HG03378 (cell line): ENCODE results near the gene TRIM27.
"Not testable (repeated sequence)": the region's sequence is repeated elsewhere in the genome, so short reads cannot be mapped to it uniquely, and the experiment has no call there.

Experiments
- ATAC-seq: cut with Tn5 transposase; IDR thresholded peaks from one replicate; pipeline ENCODE4 v1.9.1; 2021; ENCODE audit warnings: mild to moderate bottlenecking, moderate library complexity; ENCODE audit not compliant: unreplicated experiment

TRIM27 gene

DNA sequence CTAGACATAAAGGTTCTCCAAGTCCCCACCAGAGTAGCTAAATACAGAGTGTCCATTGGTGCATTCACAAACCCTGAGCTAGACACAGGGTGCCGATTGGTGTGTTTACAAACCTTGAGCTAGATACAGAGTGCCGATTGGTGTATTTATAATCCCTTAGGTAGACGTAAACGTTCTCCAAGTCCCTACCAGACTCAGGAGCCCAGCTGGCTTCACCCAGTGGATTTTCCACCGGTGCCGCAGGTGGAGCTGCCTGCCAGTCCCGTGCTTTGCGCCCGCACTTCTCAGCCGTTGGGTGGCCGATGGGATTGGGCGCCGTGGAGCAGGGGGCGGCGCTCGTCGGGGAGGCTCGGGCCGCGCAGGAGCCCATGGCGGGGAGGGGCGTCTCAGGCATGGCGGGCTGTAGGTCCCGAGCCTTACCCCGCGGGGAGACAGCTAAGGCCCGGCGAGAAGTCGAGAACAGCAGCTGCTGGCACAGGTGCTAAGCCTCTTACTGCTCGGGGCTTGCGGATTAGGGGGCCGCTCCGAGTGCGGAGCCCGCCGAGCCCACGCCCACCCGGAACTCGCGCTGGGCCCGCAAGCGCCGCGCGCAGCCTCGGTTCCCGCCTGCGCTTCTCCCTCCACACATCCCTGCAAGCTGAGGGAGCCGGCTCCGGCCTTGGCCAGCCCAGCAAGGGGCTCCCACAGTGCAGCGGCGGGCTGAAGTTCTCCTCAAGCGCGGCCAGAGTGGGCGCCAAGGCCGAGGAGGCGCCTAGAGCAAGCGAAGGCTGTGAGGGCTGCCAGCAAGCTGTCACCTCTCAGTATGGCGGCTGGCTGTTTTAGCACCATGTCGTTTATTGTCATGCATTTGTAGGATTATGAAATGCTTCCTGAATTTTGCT lies 57.3 kb downstream of the TRIM27 start:
- ATAC-seq: not testable (repeated sequence)

DNA sequence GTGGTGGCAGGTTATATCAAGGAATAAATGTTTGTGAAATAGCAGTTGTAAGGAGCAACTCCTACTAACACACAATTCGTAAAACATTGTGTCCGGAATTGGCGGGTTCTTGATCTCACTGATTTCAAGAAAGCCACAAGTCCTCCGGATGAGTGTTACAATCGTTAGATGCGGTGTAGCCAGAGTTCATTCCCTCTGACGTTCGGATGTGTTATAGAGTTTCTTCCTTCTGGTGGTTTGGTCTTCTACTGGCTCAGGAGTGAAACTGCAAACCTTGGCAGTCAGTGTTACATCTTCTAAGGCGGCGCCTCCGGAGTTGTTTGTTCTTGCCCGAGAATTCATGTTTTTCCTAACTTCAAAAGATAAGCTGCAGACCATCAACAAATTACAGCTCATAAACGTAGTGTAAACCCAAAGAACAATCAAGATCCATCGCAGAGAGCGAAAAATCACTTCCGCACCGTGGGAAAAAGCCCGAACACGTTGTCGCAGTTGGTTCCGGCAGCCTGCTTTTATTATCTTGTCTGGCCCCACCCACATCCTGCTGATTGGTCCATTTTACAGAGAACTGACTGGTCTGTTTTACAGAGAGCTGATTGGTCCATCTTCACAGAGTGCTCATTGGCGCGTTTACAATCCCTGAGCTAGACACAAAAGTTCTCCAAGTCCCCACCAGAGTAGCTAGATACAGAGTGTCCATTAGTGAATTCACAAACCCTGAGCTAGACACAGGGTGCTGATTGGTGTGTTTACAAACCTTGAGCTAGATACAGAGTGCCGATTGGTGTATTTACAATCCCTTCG lies 58.2 kb downstream of the TRIM27 start:
- ATAC-seq: no peak

DNA sequence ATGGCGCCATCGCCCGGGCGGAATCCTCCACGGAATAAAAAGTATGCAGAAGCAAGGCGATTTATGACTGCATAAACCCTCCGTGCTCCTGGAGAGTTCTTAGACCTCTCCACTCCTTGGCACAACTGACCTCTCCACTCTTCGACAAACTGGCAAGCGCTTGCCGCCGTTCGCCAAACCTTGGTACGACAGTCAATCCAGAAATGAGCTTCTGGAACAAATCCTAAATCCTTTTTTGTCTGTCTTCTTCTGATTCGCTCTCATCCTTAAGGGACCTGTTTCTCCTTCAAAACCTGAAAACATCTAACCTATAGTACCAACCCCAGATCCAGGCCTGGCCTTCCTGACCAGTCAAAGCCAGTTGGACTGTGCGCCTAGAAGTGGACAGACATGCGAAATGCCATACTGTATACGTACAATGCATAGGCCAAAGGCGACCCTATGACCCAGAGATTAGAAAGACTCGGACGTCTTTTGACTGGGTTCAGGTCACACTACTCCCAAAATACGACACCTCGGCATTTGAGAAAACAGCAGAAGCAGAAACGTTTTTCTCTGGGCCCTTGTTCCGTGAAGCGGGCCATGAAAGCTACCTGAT lies 59.4 kb downstream of the TRIM27 start:
- ATAC-seq: no peak

DNA sequence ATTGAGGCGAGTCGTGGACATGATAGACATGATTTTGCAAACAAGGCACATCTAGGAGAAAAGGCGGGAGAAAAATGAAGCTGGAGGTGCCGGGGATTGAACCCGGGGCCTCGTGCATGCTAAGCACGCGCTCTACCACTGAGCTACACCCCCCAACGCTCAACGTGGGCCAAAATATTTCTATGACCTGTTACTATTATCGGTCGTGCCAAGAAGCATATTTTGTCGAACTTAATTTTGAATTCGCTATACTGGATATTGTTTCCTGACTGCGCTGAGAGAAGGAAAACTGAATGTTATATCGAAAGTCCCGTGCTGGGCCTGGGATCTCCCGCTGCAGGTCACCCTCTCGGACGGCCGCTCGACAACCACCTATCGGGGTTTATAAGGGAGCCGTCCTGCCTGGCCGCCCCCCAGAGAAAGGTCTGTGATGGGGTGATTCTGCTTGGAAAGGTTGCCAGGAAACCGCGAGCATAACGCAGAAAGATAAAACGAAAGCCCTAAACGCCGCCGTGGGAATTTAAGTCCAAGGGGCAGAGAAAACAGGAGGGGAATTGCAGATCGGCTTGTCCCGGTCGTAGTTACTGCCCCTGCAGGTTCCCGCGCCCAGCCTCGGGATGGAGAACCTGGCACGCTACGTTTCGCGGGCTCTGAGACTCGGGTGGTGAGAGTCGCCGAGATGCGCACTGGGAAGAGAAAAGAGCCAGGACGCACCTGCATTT lies 60.0 kb downstream of the TRIM27 start:
- no peak for ATAC-seq

DNA sequence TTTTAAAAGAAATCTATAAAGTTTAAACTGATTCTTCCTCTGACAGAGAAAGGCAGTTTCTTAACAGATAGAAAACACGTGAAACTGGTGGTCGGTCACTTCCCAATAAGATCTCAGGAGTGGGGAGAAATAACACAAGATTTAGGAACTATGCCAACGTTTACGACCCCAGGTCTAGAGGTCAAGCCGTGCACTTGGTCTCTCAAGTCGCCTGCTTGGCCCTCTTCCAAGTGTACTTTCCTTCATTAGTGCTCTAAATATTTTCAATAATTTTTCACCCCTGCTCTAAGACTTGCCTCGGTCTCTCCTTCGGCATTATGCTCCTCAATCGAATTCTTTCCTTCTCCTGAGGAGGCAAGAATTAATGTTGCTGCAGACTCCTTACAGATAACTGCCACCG lies 61.7 kb downstream of the TRIM27 start:
- no peak for ATAC-seq

DNA sequence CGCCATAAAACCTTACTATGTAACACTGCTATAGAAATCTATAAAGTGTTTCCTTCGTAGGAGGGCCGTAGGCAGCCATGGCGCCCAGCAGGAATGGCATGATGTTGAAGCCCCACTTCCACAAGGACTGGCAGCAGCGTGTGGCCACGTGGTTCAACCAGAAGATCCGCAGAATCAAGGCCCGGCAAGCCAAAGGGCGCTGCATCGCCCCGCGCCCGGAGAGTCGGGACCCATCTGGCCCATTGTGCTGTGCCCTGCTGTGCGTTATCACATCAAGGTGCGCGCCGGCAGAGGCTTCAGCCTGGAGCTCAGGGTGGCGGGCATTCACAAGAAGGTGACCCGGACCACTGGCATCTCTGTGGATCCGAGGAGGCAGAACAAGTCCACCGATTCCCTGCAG lies 62.4 kb downstream of the TRIM27 start:
- ATAC-seq: no peak

DNA sequence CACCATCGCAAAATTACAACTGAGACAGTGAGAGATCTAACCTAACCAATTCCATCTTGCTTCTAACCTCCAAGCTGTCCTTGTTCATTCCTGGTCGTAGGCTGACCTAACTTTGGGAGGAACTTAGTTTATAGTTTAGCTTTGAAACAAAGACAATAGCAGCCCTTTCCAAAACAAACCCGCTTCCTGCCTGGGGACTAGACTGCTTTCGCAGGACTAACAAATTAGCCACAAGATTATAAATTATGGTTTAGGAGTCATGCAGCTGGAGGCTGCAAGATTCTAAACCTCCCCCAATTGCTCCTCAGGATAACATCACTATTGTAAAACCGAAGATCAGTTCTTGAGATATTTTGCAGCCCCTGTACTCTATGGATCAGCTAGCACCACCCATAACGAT lies 63.2 kb downstream of the TRIM27 start:
- ATAC-seq: no peak

DNA sequence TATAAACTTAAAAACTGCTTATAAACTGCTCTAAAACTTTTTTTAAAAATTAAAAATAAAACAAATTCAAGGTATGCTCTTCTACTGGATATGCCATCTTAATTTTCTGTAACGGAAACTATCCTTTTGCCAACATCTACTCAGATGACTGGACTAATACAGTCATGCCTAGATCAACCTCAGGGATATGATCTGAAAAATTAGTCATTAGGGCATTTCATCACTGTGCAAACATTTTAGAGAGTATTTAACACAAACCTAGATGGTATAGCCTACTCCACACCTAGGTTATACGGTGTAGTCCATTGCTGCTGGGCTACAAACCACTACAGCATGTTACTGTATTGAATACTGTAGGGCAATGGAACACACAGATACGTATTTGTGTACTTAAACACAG lies 64.8 kb downstream of the TRIM27 start:
- ATAC-seq: no peak

DNA sequence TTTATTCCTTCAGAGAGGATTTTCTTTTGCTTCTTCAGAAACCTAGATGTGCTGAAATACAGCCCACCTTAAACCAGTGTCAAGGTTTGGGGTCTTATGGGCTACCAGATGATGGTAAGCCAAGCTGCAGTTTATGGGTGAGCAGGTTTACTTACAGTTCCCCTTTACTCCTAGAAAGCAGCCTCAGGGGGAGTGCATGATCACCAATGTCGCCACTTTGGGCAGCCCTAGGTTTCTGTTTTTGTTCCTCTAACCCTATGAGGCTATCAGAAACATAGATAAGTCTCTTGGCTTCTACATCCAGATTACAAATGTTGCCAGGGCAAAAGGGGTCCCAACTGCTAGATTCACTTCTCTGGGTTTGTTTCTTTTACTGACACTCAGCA lies 67.2 kb downstream of the TRIM27 start:
- ATAC-seq: no peak

DNA sequence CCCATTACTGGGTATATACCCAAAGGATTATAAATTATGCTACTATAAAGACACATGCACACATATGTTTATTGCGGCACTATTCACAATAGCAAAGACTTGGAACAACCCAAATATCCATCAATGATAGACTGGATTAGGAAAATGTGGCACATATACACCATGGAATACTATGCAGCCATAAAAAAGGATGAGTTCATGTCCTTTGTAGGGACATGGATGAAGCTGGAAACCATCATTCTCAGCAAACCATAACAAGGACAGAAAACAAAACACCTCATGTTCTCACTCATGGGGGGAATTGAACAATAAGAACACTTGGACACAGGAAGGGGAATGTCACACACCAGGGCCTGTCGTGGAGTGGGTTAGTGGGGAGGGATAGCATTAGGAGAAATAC lies 69.4 kb downstream of the TRIM27 start:
- ATAC-seq: not testable (repeated sequence)
